Urinary bladder (tissue), 4 donors: ENCODE measurements around the gene CREBBP. TPM values are rescaled to one million over a fixed set of nuclear protein-coding genes. Genes with fewer than 3 reads are reported as not detected.
"Not testable (repeated sequence)": the region's sequence is repeated elsewhere in the genome, so short reads cannot be mapped to it uniquely, and the experiment has no call there.

ENCODE experiments used
- DNase-seq: peaks from one replicate; pipeline ENCODE4 v3.0.0-alpha.2; 2015; ENCODE audit errors: extremely low spot score
- H3K27ac ChIP-seq: one replicate; pipeline ENCODE4 v1.5.1; 2013; ENCODE audit warnings: low read depth, mild to moderate bottlenecking, moderate library complexity
- H3K36me3 ChIP-seq: one replicate; pipeline ENCODE4 v1.6.1; 2013; ENCODE audit warnings: mild to moderate bottlenecking, moderate library complexity; ENCODE audit not compliant: insufficient read depth
- H3K4me1 ChIP-seq: one replicate; pipeline ENCODE4 v1.6.1; 2013; ENCODE audit warnings: mild to moderate bottlenecking, moderate library complexity; ENCODE audit not compliant: insufficient read depth
- H3K4me3 ChIP-seq: one replicate; pipeline ENCODE4 v1.5.1; 2013; ENCODE audit warnings: low read depth, low read length
- WGBS: extraction: QIAGEN DNeasy Blood & Tissue Kit; methylation state at CpG from one replicate; pipeline ENCODE4 v1.1.7; 2013; 5-methylcytosine and 5-hydroxymethylcytosine counted together
- polyA plus RNA-seq: library from polyadenylated mRNA; stranded (reverse); fragments of 200-250 nt; gene quantifications from one replicate; pipeline ENCODE4 v1.2.3, GENCODE V29; 2013
- total RNA-seq: library from RNA; depleted of rRNA; stranded (reverse); fragments of >200 nt; gene quantifications from one replicate; pipeline ENCODE4 v1.2.3, GENCODE V29; 2014
- donor health status: healthy with polysubstance abuse.
- donor health status: healthy.

The CREBBP gene
- total RNA-seq (67.3 TPM), polyA plus RNA-seq (23.2 TPM)

DNA sequence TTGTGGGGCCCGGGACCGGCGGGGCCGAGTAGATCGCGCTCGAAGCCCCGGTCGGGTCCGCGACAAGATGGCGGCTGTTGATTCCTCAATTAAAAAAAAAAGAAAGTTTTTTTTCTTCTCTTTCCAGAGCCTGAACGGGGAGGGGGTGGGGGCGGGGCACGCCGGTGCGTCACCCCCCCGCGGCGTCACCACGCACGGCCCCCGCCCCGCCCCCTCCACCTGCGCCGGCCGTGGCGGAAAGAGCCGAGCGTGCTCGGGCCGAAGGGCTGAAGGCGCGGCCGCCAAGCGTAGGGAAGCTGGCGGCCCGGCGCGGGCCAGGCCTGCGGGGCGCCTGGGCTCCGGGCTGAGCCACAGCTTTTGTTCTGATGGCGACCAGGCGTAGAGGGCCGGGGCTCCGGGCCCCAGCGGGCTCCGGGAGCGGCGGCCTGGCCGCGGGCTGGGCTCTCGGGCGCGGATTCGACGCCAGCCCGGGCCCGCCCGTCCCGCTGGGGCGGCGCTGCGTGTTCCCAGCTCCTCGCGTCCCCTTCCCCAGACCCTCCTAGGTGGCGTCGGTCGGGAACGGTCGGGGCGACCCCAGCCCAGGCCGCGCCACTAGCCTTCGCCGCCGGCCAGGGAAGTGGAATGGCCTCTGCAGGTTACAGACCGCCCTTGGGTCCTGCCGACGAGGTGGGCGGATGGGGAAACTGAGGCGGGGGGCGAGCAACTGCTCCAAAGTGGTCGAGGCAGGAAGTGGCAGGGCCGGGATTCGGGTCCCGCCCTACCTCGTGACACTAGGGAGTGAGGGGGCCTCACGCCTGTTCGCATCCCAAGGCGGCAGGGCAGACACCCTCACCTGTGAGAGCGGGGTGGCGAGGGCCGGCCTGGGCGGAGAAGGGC, at the start of gene CREBBP:
Gene CREBBP (minus strand): TSS at position 91 of the 876 bp plus-strand sequence. CDS start 797 bp downstream, outside the sequence.
- Histone ChIP-seq H3K4me1 (peaks cover 2% of the 10 kb centered on the region), H3K36me3 (no peaks in the 10 kb centered on the region), H3K4me3 (peak within 1 kb of the TSS; percentile 98), H3K27ac (peak within 1 kb of the TSS; percentile 99)
- DNase-seq = peak; percentile 59
- WGBS = 4% methylated on average over 96 of the region's 96 CpGs

DNA sequence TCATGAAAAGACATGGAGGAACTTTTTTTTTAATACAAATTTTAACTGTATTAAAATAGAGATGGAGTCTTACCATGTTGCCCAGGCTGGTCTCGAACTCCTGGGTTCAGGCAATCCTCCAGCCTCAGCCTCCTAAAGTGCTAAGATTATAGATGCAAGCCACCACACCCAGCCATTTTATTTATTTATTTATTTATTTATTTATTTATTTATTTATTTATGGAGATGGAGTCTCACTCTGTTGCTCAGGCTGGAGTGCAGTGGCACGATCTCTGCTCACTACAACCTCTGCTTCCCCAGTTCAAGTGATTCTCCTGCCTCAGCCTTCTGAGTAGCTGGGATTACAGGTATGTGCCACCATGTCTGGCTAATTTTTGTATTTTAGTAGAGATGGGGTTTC, 46.6 kb upstream of the CREBBP start:
- not testable (repeated sequence) for H3K36me3 ChIP-seq, H3K4me3 ChIP-seq, H3K4me1 ChIP-seq, DNase-seq, H3K27ac ChIP-seq
- WGBS = 92% methylated on average over 2 of the region's 2 CpGs

GRCh38 chr16:3924763-3925162, 44.2 kb upstream of the CREBBP start:
- DNase-seq = no peak
- H3K27ac ChIP-seq = no peak overlapping the region

GRCh38 chr16:3922241-3922640, 41.7 kb upstream of the CREBBP start:
- Histone ChIP-seq H3K36me3 (no peaks in the 10 kb centered on the region), H3K27ac (no peak overlapping the region), H3K4me1 (no peaks in the 10 kb centered on the region), H3K4me3 (no peak overlapping the region)
- DNase-seq = no peak
- WGBS = 58% methylated on average over 13 of the region's 13 CpGs

More at GRCh38 chr16:3924763-3925162, 44.2 kb upstream of the CREBBP start:
- Histone ChIP-seq H3K4me3 (no peak overlapping the region), H3K36me3 (no peaks in the 10 kb centered on the region), H3K4me1 (no peaks in the 10 kb centered on the region)

- no peak overlapping the region for H3K4me3 ChIP-seq
- H3K4me1 ChIP-seq = no peaks in the 10 kb centered on the region
- no peaks in the 10 kb centered on the region for H3K36me3 ChIP-seq
- H3K27ac ChIP-seq = no peak overlapping the region
- DNase-seq = no peak
- WGBS = 88% methylated on average over 8 of the region's 8 CpGs
Observed at GRCh38 chr16:3920206-3920605, 39.7 kb upstream of the CREBBP start.

DNA sequence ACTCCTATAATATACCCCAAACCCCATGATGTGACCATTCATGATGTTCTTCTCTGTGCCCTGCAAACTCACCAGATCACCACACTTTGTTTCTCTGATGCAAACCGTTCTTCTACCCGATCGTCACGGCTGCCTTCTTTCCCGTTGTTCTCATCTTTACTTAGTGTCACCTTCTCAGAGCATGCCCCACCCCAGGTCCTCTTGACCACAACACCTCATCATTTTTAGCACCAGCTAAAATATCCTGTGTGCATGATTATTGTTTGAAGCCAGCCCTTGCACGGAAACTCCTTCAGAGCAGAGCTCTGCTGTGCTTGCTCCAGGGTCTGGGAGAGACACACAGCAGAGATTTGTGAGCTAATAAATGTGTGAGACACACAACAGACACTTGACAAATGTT, 38.9 kb upstream of the CREBBP start:
- WGBS = 85% methylated on average over 6 of the region's 6 CpGs
- H3K36me3 ChIP-seq = no peaks in the 10 kb centered on the region
- H3K27ac ChIP-seq = no peak overlapping the region
- DNase-seq = no peak
- no peak overlapping the region for H3K4me3 ChIP-seq
- no peaks in the 10 kb centered on the region for H3K4me1 ChIP-seq

DNA sequence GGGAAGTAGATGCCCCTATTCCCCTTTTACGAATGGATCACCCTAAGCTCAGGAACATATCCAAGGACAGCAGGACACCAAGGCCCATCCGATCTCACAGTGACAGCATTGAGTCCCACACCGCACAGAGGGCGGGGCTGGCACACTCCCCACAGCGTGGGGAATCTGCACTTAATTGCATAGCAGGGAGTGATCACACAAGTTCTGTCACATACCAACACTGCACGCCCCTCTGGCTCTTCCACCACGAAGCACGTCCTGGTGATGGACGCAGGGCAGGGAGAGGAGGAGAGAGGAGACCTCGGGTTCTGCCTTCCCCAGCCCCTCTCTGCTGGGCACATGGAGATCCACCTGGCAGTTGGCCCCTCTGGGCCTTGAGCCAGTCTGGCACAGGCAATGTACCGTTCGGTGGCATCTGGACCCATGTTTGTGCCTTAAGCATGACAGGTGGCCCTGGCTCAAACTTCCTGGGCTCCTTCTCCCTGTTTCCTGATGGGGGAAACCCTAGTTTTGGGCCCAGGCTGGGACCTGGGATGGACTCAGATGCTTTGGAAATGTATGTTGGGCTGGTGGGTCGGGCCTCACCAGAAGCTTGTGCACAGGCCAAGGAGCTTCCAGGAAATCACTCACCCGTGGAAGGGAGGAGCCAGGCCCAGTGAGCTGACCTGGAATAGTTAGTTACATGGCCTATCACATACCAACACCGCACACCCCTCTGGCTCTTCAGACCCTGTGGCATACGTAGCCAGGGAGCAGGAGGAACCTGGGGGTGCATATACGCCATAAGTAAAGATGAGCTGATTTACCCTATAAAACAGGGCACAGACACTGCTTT, 35.1 kb upstream of the CREBBP start:
- WGBS = 81% methylated on average over 17 of the region's 17 CpGs
- Histone ChIP-seq H3K36me3 (no peaks in the 10 kb centered on the region), H3K4me3 (no peak overlapping the region), H3K27ac (no peak overlapping the region), H3K4me1 (no peaks in the 10 kb centered on the region)
- DNase-seq = no peak

GRCh38 chr16:3912897-3913296, 32.4 kb upstream of the CREBBP start:
- Histone ChIP-seq H3K4me3 (no peak overlapping the region), H3K27ac (no peak overlapping the region), H3K4me1 (no peaks in the 10 kb centered on the region), H3K36me3 (no peaks in the 10 kb centered on the region)
- DNase-seq = no peak
- WGBS = 76% methylated on average over 6 of the region's 6 CpGs

GRCh38 chr16:3912373-3912772, 31.9 kb upstream of the CREBBP start:
- WGBS = 93% methylated on average over 12 of the region's 12 CpGs
- Histone ChIP-seq H3K36me3 (no peaks in the 10 kb centered on the region), H3K27ac (no peak overlapping the region), H3K4me1 (no peaks in the 10 kb centered on the region), H3K4me3 (no peak overlapping the region)
- no peak for DNase-seq

- H3K4me3 ChIP-seq, H3K27ac ChIP-seq, H3K4me1 ChIP-seq, DNase-seq, H3K36me3 ChIP-seq: not testable (repeated sequence)
- WGBS = 91% methylated on average over 6 of the region's 6 CpGs
Observed at GRCh38 chr16:3911741-3912140, 31.2 kb upstream of the CREBBP start.

DNA sequence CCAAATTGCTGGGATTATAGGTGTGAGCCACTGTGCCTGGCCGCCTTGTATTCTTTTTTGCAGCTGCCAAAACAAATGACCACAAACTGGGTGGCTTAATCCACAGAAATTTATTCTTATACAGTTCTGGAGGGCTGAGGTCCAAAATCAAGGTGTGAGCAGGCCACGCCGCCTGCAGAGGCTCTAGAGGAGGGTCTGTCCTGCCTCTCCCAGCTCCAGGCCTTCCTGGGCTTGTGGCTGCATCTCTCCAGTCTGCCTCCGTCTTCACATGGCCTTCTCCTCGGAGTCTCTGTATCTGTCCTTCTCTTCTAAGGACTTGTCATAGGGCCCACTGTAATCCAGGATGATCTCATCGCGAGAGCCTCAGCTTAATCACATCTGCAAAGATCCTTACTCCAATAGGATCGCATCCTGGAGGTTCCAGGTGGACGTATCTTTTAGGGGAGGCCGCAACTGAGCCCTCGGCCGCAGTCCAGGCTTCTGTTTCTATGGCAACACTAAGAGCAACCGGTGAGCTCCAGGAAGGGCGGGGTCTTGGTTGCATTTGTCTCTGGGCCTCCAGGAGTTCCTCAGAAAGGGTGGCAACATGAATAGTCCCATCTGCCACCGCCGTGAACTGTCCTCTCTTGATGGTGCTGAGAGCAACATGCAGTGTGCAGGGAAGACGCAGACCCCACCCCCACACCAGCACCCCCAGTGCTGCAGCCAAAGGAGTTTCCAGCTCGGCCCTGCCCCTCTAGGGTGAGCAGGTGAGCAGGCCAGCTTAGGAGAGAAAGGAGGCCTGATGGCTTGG, 29.5 kb upstream of the CREBBP start:
- H3K4me3 ChIP-seq = no peak overlapping the region
- DNase-seq = no peak
- H3K4me1 ChIP-seq = no peaks in the 10 kb centered on the region
- 71% methylated on average over 18 of the region's 18 CpGs for WGBS
- no peaks in the 10 kb centered on the region for H3K36me3 ChIP-seq
- no peak overlapping the region for H3K27ac ChIP-seq

GRCh38 chr16:3908951-3909437, 28.5 kb upstream of the CREBBP start:
- no peak overlapping the region for H3K4me3 ChIP-seq
- no peaks in the 10 kb centered on the region for H3K4me1 ChIP-seq
- 86% methylated on average over 17 of the region's 17 CpGs for WGBS
- H3K36me3 ChIP-seq = no peaks in the 10 kb centered on the region
- no peak for DNase-seq
- H3K27ac ChIP-seq = no peak overlapping the region

GRCh38 chr16:3907586-3907985, 27.1 kb upstream of the CREBBP start:
- H3K27ac ChIP-seq = no peak overlapping the region
- H3K4me3 ChIP-seq = no peak overlapping the region
- H3K36me3 ChIP-seq = no peaks in the 10 kb centered on the region
- WGBS = 88% methylated on average over 4 of the region's 4 CpGs
- H3K4me1 ChIP-seq = no peaks in the 10 kb centered on the region
- DNase-seq = no peak
